ENCODE results near the gene PRDM16. TPM values are rescaled to one million over a fixed set of nuclear protein-coding genes. Genes with fewer than 3 reads are reported as not detected.

Gene PRDM16
- polyA plus RNA-seq, 1 donor (not counting 4 experiments of a cell fraction or from before 2014, with no cell fraction given), result 0.05 TPM

GRCh38 chr1:3462356-3463012 lies 393.5 kb downstream of the PRDM16 start:
- Histone ChIP-seq H3K79me2 (ENCODE audit: control insufficient read depth, insufficient read depth, low read length) (no peaks in the 10 kb centered on the region), H3K4me2 (ENCODE audit: control insufficient read depth, extremely low read depth, insufficient read depth, low read depth, low read length) (no peak overlapping the region), H2AFZ (ENCODE audit: control insufficient read depth, low read length) (no peak overlapping the region), H3K9me1 (ENCODE audit: control insufficient read depth, extremely low read depth, insufficient read depth, low read length) (peaks cover 2% of the 10 kb centered on the region), H4K20me1 (ENCODE audit: control insufficient read depth, extremely low read depth, insufficient read depth, low read length) (no peaks in the 10 kb centered on the region), H3K27me3 (ENCODE audit: control insufficient read depth, extremely low read depth, insufficient read depth, low read length) (no peaks in the 10 kb centered on the region), H3K4me3 (ENCODE audit: control insufficient read depth in 2 of 3, extremely low read depth in 1 of 3, insufficient read depth in 2 of 3, low read depth in 1 of 3, low read length in 3 of 3) (no peak overlapping the region), H3K4me1 (ENCODE audit: control insufficient read depth, extremely low read depth, insufficient read depth, low read length) (peaks cover 62% of the 10 kb centered on the region), H3K36me3 (ENCODE audit: control insufficient read depth in 2 of 2, extremely low read depth in 1 of 2, insufficient read depth in 2 of 2, low read length in 2 of 2) (no peaks in the 10 kb centered on the region), H3K9me3 (ENCODE audit: control insufficient read depth, low read depth, low read length) (no peaks in the 10 kb centered on the region), H3K9ac (ENCODE audit: control insufficient read depth, extremely low read depth, insufficient read depth, low read length) (no peak overlapping the region), H3K27ac (ENCODE audit: control insufficient read depth, insufficient read depth, low read length) (no peak overlapping the region)
- FAIRE-seq (no peak), DNase-seq (ENCODE audit: low read depth, low spot score) (no peak)
- TF ChIP-seq CTCF (optimal IDR thresholded peaks at IDR 0.05 in 1 of 3, IDR thresholded peaks at IDR 0.05 in 1 of 3, conservative IDR thresholded peaks at IDR 0.05 in 1 of 3; ENCODE audit: extremely low read depth in 1 of 3, insufficient read depth in 2 of 3, low read length in 3 of 3) (no peak), EZH2 (IDR thresholded peaks at IDR 0.05; ENCODE audit: low read length) (no peak)
- dilution Hi-C loops (cut with MboI; ENCODE audit: extremely low pct_ligation_motif_present, low sequenced_read_pairs), result no loop called here

- dilution Hi-C loops (cut with MboI; ENCODE audit: extremely low pct_ligation_motif_present, low sequenced_read_pairs), result no loop called here
- peaks cover 64% of the 10 kb centered on the region for H3K4me1 ChIP-seq (ENCODE audit: control insufficient read depth, extremely low read depth, insufficient read depth, low read length)
Measured at GRCh38 chr1:3463013-3463385, 394.0 kb downstream of the PRDM16 start.

More at GRCh38 chr1:3463013-3463385, 394.0 kb downstream of the PRDM16 start:
- no peak overlapping the region for H2AFZ ChIP-seq (ENCODE audit: control insufficient read depth, low read length)
- H3K9me1 ChIP-seq (ENCODE audit: control insufficient read depth, extremely low read depth, insufficient read depth, low read length), result peaks cover 2% of the 10 kb centered on the region
- H3K9ac ChIP-seq (ENCODE audit: control insufficient read depth, extremely low read depth, insufficient read depth, low read length), result no peak overlapping the region
- no peaks in the 10 kb centered on the region for H4K20me1 ChIP-seq (ENCODE audit: control insufficient read depth, extremely low read depth, insufficient read depth, low read length)
- H3K79me2 ChIP-seq (ENCODE audit: control insufficient read depth, insufficient read depth, low read length), result no peaks in the 10 kb centered on the region
- no peak for TF ChIP-seq CTCF (optimal IDR thresholded peaks at IDR 0.05 in 1 of 3, IDR thresholded peaks at IDR 0.05 in 1 of 3, conservative IDR thresholded peaks at IDR 0.05 in 1 of 3; ENCODE audit: extremely low read depth in 1 of 3, insufficient read depth in 2 of 3, low read length in 3 of 3)
- no peak for TF ChIP-seq EZH2 (IDR thresholded peaks at IDR 0.05; ENCODE audit: low read length)
- H3K27me3 ChIP-seq (ENCODE audit: control insufficient read depth, extremely low read depth, insufficient read depth, low read length), result no peaks in the 10 kb centered on the region
- DNase-seq (ENCODE audit: low read depth, low spot score), result no peak
- no peak overlapping the region for H3K4me2 ChIP-seq (ENCODE audit: control insufficient read depth, extremely low read depth, insufficient read depth, low read depth, low read length)
- H3K36me3 ChIP-seq (ENCODE audit: control insufficient read depth in 2 of 2, extremely low read depth in 1 of 2, insufficient read depth in 2 of 2, low read length in 2 of 2), result no peaks in the 10 kb centered on the region
- H3K27ac ChIP-seq (ENCODE audit: control insufficient read depth, insufficient read depth, low read length), result no peak overlapping the region
- H3K4me3 ChIP-seq (ENCODE audit: control insufficient read depth in 2 of 3, extremely low read depth in 1 of 3, insufficient read depth in 2 of 3, low read depth in 1 of 3, low read length in 3 of 3), result no peak overlapping the region
- no peaks in the 10 kb centered on the region for H3K9me3 ChIP-seq (ENCODE audit: control insufficient read depth, low read depth, low read length)
- no peak for FAIRE-seq
